Stomach (tissue), 9 donors: ENCODE results near the gene CEP350. TPM values are rescaled to one million over a fixed set of nuclear protein-coding genes. Genes with fewer than 3 reads are reported as not detected.
A peak's percentile ranks its signal among the peaks of the same experiment; 100 is the strongest.
"Not testable (repeated sequence)": the region's sequence is repeated elsewhere in the genome, so short reads cannot be mapped to it uniquely, and the experiment has no call there.

Source experiments
- DNase-seq, 2 donors: peaks; one replicate each; pipeline versions ENCODE4 v3.0.0 to v3.0.0-alpha.2; 2013 to 2019
- H3K27ac ChIP-seq, 5 donors: fragments of 200-600 bp in 4 of 5; sonication (generic) in 4 of 5; one replicate each; pipeline ENCODE4 v1.5.1; 2013 to 2019; ENCODE audit warnings: mild to moderate bottlenecking in 1 of 5, moderate library complexity in 1 of 5
- H3K27me3 ChIP-seq, 3 donors: fragments of 200-600 bp; sonication (generic); one replicate each; pipeline ENCODE4 v1.5.1; 2017 to 2019; ENCODE audit warnings: mixed run types in 1 of 3
- H3K36me3 ChIP-seq, 4 donors: fragments of 200-600 bp; sonication (generic); 1 replicate in 3 of 4; 2 replicates in 1 of 4; pipeline ENCODE4 v1.5.1; 2016 to 2019
- H3K4me1 ChIP-seq, 4 donors: fragments of 200-600 bp; sonication (generic); one replicate each; pipeline ENCODE4 v1.5.1; 2016 to 2019
- H3K4me3 ChIP-seq, 4 donors: fragments of 200-600 bp; sonication (generic) in 3 of 4; one replicate each; pipeline ENCODE4 v1.5.1; 2016 to 2019; ENCODE audit warnings: mild to moderate bottlenecking in 1 of 4
- H3K9me3 ChIP-seq, 4 donors: fragments of 200-600 bp; sonication (generic); one replicate each; pipeline ENCODE4 v1.5.1; 2016 to 2019
- EP300 ChIP-seq: sonication (generic); formaldehyde crosslinking; IDR thresholded peaks from one replicate; pipeline ENCODE4 v1.6.1; 2017; ENCODE audit warnings: antibody characterized with exemption
- POLR2A ChIP-seq, 4 donors: fragments of 450-650 bp; IDR thresholded peaks; one replicate each; pipeline ENCODE4 v1.6.1; 2016; ENCODE audit warnings: antibody characterized with exemption in 4 of 4, control low read depth in 2 of 4, mild to moderate bottlenecking in 1 of 4, moderate library complexity in 1 of 4
- POLR2AphosphoS5 ChIP-seq, 3 donors: sonication (generic); formaldehyde crosslinking; IDR thresholded peaks; one replicate each; pipeline ENCODE4 v1.6.1; 2016; ENCODE audit warnings: antibody characterized with exemption in 3 of 3
- WGBS, 5 donors: extraction: QIAGEN DNeasy Blood & Tissue Kit in 3 of 5; methylation state at CpG; one replicate each; pipeline versions ENCODE4 v1.1.5 to v1.1.7; 2013 to 2018; 5-methylcytosine and 5-hydroxymethylcytosine counted together
- intact Hi-C: fragments of 100-400 bp; cut with DNase I; formaldehyde crosslinking; loops from one replicate; pipeline ENCODE4 v1.15.1; 2023; ENCODE audit warnings: low total_unique reads
- polyA plus RNA-seq, 3 donors: library from polyadenylated mRNA; stranded (reverse); fragments of 200-250 nt; gene quantifications; one replicate each; pipeline ENCODE4 v1.2.3, GENCODE V29; 2013
- total RNA-seq, 5 donors: library from RNA; depleted of rRNA; stranded (reverse); fragments of >200 nt; gene quantifications; one replicate each; pipeline versions ENCODE4 v1.1.0 to v1.2.3, GENCODE V29; 2014 to 2016
- TF ChIP-seq, protein P1 (sequence below), 7 experiments: fragments of 450-650 bp in 4 of 7; fragments of 200-600 bp in 3 of 7; sonication (generic) in 3 of 7; IDR thresholded peaks; one replicate each; pipeline ENCODE4 v1.5.1; 2016 to 2019; ENCODE audit warnings: antibody characterized with exemption in 7 of 7, control low read depth in 2 of 7, mild to moderate bottlenecking in 1 of 7
- donor health status: healthy with polysubstance abuse.
- donor health status: Bipolar disorder and iron deficiency.
- donor health status: healthy.

CEP350 gene
- total and polyA plus RNA-seq, 8 donors, result 2.4 to 150 (median 67.8) TPM

DNA sequence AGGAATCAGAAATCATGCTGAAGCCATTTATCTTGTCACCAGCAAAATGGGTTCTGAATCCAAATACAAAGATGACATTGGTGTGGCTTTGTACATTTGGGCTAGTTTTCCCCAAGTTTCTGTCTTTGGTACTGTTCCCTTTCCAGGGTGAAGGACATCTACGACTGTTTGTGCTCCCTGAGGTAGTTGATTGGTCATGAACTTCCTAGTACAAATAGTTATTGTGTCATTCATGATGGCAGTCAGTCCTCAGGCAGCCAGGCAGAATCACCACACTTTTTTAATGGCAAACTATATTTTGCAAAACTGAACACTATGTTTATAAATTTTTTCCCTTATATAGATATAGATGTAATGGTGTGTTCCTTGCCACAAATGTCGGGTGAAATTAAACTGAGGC lies 46.0 kb downstream of the CEP350 start:
- TF ChIP-seq POLR2AphosphoS5 (IDR thresholded peaks at IDR 0.05) (no peak), EP300 (no peak), POLR2A (IDR thresholded peaks at IDR 0.05) (no peak)
- TF ChIP-seq, protein P1, sequence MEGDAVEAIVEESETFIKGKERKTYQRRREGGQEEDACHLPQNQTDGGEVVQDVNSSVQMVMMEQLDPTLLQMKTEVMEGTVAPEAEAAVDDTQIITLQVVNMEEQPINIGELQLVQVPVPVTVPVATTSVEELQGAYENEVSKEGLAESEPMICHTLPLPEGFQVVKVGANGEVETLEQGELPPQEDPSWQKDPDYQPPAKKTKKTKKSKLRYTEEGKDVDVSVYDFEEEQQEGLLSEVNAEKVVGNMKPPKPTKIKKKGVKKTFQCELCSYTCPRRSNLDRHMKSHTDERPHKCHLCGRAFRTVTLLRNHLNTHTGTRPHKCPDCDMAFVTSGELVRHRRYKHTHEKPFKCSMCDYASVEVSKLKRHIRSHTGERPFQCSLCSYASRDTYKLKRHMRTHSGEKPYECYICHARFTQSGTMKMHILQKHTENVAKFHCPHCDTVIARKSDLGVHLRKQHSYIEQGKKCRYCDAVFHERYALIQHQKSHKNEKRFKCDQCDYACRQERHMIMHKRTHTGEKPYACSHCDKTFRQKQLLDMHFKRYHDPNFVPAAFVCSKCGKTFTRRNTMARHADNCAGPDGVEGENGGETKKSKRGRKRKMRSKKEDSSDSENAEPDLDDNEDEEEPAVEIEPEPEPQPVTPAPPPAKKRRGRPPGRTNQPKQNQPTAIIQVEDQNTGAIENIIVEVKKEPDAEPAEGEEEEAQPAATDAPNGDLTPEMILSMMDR (IDR thresholded peaks at IDR 0.05), result no peak
- peaks cover 9 to 41% (median 40%) of the 10 kb centered on the region in 4 donors for H3K36me3 ChIP-seq
- WGBS, 5 donors, result 84 to 92% (median 86%) methylated on average over 2 of the region's 2 CpGs

DNA sequence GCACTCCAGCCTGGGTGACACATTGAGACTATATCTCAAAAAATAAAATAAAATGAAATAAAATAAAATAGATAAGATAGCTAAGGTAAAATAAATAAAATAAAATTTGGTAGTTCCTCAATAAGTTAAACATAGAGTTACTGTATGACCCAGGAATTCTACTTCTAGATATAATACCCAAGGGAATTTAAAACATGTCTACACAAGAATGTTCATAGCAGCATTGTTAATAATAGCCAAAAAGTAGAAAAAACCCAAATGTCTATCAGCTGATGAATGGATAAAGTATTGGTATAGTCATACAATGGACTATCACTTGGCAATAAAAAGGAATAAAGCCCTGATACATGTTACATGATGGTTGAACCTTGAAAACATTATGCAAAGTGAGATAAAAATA lies 47.8 kb downstream of the CEP350 start:
- intact Hi-C loops, result no loop called here

More for the DNA sequence above, 46.0 kb downstream of the CEP350 start:
- Histone ChIP-seq H3K9me3 (no peaks in the 10 kb centered on the region), H3K27me3 (no peaks in the 10 kb centered on the region), H3K27ac (peak overlapping the region in 1 of 5 donors; percentile 18), H3K4me1 (peaks cover 0 to 17% (median 7%) of the 10 kb centered on the region in 4 donors), H3K4me3 (no peak overlapping the region)
- intact Hi-C loops, result no loop called here
- no peak for DNase-seq

DNA sequence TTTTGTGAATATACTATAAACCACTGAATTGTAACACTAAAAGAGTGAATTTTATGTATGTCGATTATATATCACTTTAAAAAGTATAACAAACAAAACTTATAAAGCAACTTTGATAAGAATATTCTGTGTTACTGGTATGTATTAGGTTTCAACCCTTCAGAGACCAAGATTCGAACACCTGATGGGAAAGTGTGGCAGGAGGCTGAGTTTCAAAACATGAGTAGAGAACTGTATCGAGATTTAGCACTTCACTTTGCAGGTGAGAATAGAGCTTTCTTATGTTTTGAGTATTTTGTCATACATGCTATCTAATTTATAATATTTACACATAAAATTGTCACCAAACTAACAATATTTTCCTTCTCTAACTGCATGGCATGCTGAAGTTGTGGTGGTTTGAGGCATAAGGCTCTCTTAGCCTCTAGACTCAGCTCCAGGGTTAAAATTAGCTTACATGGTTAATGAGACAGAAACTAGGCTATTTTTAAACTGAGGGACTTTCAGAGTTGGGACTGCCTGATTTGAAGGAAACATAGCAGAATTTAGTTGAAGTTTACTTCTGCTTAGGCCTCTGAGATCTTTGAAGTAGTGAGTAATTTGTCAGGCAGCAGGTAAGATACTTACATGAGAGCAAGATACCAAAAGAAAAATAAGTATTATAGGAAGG lies 48.6 kb downstream of the CEP350 start:
- Histone ChIP-seq H3K4me1 (peaks cover 0 to 17% (median 7%) of the 10 kb centered on the region in 4 donors), H3K9me3 (no peaks in the 10 kb centered on the region), H3K27me3 (no peaks in the 10 kb centered on the region), H3K36me3 (peaks cover 8 to 49% (median 41%) of the 10 kb centered on the region in 4 donors), H3K4me3 (no peak overlapping the region), H3K27ac (no peak overlapping the region)
- intact Hi-C loops, result no loop called here
- DNase-seq, result no peak
- 90 to 96% (median 92%) methylated on average over 3 of the region's 3 CpGs for WGBS, 5 donors
- TF ChIP-seq POLR2AphosphoS5 (IDR thresholded peaks at IDR 0.05) (no peak), POLR2A (IDR thresholded peaks at IDR 0.05) (no peak), EP300 (no peak)
- TF ChIP-seq, protein P1 (IDR thresholded peaks at IDR 0.05), result no peak

More for the DNA sequence above, 47.8 kb downstream of the CEP350 start:
- no peaks in the 10 kb centered on the region for H3K9me3 ChIP-seq
- TF ChIP-seq POLR2A (IDR thresholded peaks at IDR 0.05) (no peak), POLR2AphosphoS5 (IDR thresholded peaks at IDR 0.05) (no peak), EP300 (no peak)
- TF ChIP-seq, protein P1 (IDR thresholded peaks at IDR 0.05), result no peak
- H3K27ac ChIP-seq, result no peak overlapping the region
- peaks cover 0 to 17% (median 7%) of the 10 kb centered on the region in 4 donors for H3K4me1 ChIP-seq
- no peaks in the 10 kb centered on the region for H3K27me3 ChIP-seq
- no peak overlapping the region for H3K4me3 ChIP-seq
- H3K36me3 ChIP-seq, result peaks cover 12 to 46% (median 44%) of the 10 kb centered on the region in 4 donors
- no peak for DNase-seq

DNA sequence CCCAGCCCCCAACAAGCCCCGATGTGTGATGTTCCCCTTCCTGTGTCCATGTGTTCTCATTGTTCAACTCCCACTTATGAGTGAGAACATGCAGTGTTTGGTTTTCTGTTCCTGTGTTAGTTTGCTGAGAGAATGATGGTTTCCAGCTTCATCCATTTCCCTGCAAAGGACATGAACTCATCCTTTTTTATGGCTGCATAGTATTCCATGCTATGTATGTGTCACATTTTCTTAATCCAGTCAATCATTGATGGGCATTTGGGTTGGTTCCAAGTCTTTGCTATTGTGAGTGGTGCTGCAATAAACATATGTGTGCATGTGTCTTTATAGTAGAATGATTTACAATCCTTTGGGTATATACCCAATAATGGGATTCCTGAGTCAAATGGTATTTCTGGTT lies 52.2 kb downstream of the CEP350 start:
- H3K4me3 ChIP-seq, intact Hi-C loops, H3K9me3 ChIP-seq, DNase-seq, H3K27ac ChIP-seq, H3K27me3 ChIP-seq: not testable (repeated sequence)
- 95 to 100% (median 100%) methylated on average over 1 of the region's 1 CpG for WGBS, 5 donors
- Histone ChIP-seq H3K36me3 (peaks cover 8 to 47% (median 25%) of the 10 kb centered on the region in 4 donors), H3K4me1 (peaks cover 0 to 15% (median 2%) of the 10 kb centered on the region in 4 donors)

DNA sequence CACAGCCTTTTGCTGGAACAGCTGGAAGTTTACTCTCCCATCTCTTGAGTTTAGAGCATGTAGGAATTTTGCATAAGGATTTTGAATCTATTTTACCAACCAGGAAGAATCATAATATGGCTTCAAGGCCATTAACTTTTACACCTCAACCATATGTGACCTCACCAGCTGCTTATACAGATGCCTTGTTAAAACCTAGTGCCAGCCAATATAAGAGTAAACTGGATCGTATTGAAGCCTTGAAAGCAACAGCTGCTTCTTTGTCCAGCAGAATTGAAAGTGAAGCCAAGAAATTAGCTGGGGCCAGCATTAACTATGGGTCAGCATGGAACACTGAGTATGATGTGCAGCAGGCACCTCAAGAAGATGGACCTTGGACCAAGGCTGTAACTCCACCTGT lies 65.4 kb downstream of the CEP350 start:
- Histone ChIP-seq H3K36me3 (peaks cover 54 to 99% (median 92%) of the 10 kb centered on the region in 4 donors), H3K4me3 (no peak overlapping the region), H3K27me3 (no peaks in the 10 kb centered on the region), H3K9me3 (no peaks in the 10 kb centered on the region), H3K27ac (no peak overlapping the region), H3K4me1 (no peaks in the 10 kb centered on the region)
- no peak for DNase-seq
- intact Hi-C loops, result no loop called here
- 73 to 85% (median 82%) methylated on average over 1 of the region's 1 CpG for WGBS, 5 donors
- TF ChIP-seq EP300 (no peak), POLR2AphosphoS5 (IDR thresholded peaks at IDR 0.05) (no peak), POLR2A (IDR thresholded peaks at IDR 0.05) (no peak)
- TF ChIP-seq, protein P1 (IDR thresholded peaks at IDR 0.05), result no peak
